B cell (primary cell): ENCODE results near the gene KLHL7.

Experiments
- EZH2 ChIP-seq: IDR thresholded peaks from 2 replicates; pipeline ENCODE4 v1.6.1; 2012; ENCODE audit warnings: borderline replicate concordance, low read depth, mild to moderate bottlenecking, moderate library complexity, low read length; ENCODE audit not compliant: insufficient read depth, poor library complexity, severe bottlenecking
- TF ChIP-seq, protein P1 (sequence below): fragments of 200-600 bp; IDR thresholded peaks from one replicate; pipeline ENCODE4 v1.8.0; 2022; ENCODE audit warnings: antibody characterized with exemption, mild to moderate bottlenecking

DNA sequence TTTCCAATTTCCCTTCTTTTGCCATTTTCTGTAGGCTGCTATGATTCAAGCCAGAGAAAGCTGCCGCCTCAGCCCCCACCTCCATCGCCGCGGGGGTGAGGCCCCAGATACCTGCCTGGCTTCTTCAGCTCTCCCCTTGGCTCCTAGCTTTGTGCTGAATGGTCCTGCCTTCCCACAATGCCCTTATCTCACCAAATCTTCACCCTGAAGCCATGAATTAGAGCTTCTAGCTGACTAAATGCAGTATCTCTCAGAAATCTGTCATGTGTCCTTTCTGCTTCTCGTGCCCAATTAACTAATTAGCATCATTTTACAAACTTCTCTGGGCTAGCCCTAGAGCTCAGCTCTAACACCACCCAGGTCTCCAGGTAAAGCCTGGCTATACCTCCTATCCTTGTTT is 108.8 kb downstream of the KLHL7 start:
- TF ChIP-seq, protein P1, sequence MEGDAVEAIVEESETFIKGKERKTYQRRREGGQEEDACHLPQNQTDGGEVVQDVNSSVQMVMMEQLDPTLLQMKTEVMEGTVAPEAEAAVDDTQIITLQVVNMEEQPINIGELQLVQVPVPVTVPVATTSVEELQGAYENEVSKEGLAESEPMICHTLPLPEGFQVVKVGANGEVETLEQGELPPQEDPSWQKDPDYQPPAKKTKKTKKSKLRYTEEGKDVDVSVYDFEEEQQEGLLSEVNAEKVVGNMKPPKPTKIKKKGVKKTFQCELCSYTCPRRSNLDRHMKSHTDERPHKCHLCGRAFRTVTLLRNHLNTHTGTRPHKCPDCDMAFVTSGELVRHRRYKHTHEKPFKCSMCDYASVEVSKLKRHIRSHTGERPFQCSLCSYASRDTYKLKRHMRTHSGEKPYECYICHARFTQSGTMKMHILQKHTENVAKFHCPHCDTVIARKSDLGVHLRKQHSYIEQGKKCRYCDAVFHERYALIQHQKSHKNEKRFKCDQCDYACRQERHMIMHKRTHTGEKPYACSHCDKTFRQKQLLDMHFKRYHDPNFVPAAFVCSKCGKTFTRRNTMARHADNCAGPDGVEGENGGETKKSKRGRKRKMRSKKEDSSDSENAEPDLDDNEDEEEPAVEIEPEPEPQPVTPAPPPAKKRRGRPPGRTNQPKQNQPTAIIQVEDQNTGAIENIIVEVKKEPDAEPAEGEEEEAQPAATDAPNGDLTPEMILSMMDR, result no peak
- TF ChIP-seq EZH2, result no peak
